HepG2 (cell line): ENCODE data around the gene MPV17L2. TPM values are rescaled to one million over a fixed set of nuclear protein-coding genes. Genes with fewer than 3 reads are reported as not detected.

Experiments used
- MAFK ChIP-seq, 2 experiments: IDR thresholded peaks in 1 of 2; conservative IDR thresholded peaks in 1 of 2; 2 replicates each; pipeline ENCODE4 v1.6.1; 2011; ENCODE audit warnings: improper control_type of control experiment in 2 of 2, low read length in 2 of 2
- NFYB ChIP-seq: sonication (generic); formaldehyde crosslinking; IDR thresholded peaks from 2 replicates; pipeline ENCODE4 v1.4.0; 2020; ENCODE audit warnings: missing genetic modification reagents
- RARG ChIP-seq: sonication (generic); formaldehyde crosslinking; IDR thresholded peaks from 2 replicates; pipeline ENCODE4 v1.4.0; 2020; ENCODE audit warnings: low read depth, mild to moderate bottlenecking, missing genetic modification reagents
- polyA plus RNA-seq, 8 experiments: library from polyadenylated mRNA; depleted of rRNA in 3 of 8; stranded (reverse) in 7 of 8; unstranded in 1 of 8; fragments of >200 nt; fragmentation: Illumina TruSeq in 4 of 8; extraction: Trizol in 4 of 8; gene quantifications; 2 replicates each; pipeline versions ENCODE4 v1.2.1 to v1.2.3, GENCODE V29; 2011 to 2016; ENCODE audit warnings: low read depth in 4 of 8, missing spikeins in 1 of 8, mixed read lengths in 1 of 8; ENCODE audit not compliant: insufficient read depth in 1 of 8
- total RNA-seq, 5 experiments: library from RNA; depleted of rRNA; stranded (reverse); fragments of >200 nt; fragmentation: Illumina TruSeq; extraction: Trizol; gene quantifications; 2 replicates each; pipeline ENCODE4 v1.2.3, GENCODE V29; 2016; ENCODE audit warnings: low read depth in 1 of 5
- TF ChIP-seq, protein P1 (sequence below): sonication (generic); formaldehyde crosslinking; conservative IDR thresholded peaks from 2 replicates; pipeline ENCODE4 v1.4.0; 2020; ENCODE audit warnings: missing genetic modification reagents
- TF ChIP-seq, protein P2 (sequence below), 2 experiments: fragments of 450-650 bp in 1 of 2; sonication (generic) in 1 of 2; formaldehyde crosslinking in 1 of 2; IDR thresholded peaks; 2 replicates each; pipeline versions ENCODE4 v1.6.1 to v1.8.0; 2016 to 2022; ENCODE audit warnings: antibody characterized with exemption in 1 of 2, mild to moderate bottlenecking in 1 of 2, missing genetic modification reagents in 1 of 2
- TF ChIP-seq, protein P3 (sequence below): sonication (generic); formaldehyde crosslinking; IDR thresholded peaks from 2 replicates; pipeline ENCODE4 v1.5.0; 2020; ENCODE audit warnings: missing genetic modification reagents, mild to moderate bottlenecking, borderline replicate concordance
- TF ChIP-seq, protein P4 (sequence below): sonication (generic); formaldehyde crosslinking; IDR thresholded peaks from 2 replicates; pipeline ENCODE4 v1.4.0; 2020; ENCODE audit warnings: missing genetic modification reagents, mild to moderate bottlenecking, borderline replicate concordance

Gene MPV17L2
- total and polyA plus RNA-seq, 2 of the 13 experiments (the other 11 are each of a cell fraction or from before 2014, with no cell fraction given) = 13.6 to 16.7 TPM

DNA sequence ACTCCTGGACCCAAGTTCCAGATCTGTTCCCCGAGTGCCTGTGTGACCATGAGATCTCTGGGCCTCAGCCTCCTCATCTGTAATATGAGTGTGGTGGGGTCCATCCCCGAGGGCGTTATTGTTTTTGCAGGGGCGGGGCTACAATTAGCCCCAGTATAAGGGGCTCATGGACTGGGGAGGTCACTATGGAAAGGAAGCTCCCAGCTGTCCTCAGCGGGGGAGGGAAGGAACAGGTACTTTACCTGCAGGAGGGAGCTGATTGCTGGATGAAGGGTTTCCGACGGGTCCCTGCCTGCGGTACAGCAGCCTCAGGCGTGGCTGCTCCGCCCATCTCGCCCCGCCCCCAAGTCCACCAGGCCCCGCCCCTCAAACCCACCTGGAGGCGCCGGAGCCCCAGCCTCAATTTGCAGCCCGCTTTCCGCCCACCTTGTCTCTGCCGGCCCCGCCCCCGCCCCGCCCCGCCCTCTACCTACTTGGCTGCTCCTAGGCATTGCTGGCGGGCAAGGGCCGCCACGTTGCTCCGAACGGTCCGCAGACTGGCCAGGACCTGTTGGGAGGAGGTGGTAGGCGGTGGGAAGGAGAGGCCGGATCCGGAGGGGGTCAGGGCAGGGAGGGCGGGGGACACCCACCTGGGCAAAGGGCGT lies 27.7 kb downstream of the MPV17L2 start (continued):
- TF ChIP-seq, protein P1, sequence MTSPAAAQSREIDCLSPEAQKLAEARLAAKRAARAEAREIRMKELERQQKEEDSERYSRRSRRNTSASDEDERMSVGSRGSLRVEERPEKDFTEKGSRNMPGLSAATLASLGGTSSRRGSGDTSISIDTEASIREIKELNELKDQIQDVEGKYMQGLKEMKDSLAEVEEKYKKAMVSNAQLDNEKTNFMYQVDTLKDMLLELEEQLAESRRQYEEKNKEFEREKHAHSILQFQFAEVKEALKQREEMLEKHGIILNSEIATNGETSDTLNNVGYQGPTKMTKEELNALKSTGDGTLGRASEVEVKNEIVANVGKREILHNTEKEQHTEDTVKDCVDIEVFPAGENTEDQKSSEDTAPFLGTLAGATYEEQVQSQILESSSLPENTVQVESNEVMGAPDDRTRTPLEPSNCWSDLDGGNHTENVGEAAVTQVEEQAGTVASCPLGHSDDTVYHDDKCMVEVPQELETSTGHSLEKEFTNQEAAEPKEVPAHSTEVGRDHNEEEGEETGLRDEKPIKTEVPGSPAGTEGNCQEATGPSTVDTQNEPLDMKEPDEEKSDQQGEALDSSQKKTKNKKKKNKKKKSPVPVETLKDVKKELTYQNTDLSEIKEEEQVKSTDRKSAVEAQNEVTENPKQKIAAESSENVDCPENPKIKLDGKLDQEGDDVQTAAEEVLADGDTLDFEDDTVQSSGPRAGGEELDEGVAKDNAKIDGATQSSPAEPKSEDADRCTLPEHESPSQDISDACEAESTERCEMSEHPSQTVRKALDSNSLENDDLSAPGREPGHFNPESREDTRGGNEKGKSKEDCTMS = no peak
- TF ChIP-seq, protein P2, sequence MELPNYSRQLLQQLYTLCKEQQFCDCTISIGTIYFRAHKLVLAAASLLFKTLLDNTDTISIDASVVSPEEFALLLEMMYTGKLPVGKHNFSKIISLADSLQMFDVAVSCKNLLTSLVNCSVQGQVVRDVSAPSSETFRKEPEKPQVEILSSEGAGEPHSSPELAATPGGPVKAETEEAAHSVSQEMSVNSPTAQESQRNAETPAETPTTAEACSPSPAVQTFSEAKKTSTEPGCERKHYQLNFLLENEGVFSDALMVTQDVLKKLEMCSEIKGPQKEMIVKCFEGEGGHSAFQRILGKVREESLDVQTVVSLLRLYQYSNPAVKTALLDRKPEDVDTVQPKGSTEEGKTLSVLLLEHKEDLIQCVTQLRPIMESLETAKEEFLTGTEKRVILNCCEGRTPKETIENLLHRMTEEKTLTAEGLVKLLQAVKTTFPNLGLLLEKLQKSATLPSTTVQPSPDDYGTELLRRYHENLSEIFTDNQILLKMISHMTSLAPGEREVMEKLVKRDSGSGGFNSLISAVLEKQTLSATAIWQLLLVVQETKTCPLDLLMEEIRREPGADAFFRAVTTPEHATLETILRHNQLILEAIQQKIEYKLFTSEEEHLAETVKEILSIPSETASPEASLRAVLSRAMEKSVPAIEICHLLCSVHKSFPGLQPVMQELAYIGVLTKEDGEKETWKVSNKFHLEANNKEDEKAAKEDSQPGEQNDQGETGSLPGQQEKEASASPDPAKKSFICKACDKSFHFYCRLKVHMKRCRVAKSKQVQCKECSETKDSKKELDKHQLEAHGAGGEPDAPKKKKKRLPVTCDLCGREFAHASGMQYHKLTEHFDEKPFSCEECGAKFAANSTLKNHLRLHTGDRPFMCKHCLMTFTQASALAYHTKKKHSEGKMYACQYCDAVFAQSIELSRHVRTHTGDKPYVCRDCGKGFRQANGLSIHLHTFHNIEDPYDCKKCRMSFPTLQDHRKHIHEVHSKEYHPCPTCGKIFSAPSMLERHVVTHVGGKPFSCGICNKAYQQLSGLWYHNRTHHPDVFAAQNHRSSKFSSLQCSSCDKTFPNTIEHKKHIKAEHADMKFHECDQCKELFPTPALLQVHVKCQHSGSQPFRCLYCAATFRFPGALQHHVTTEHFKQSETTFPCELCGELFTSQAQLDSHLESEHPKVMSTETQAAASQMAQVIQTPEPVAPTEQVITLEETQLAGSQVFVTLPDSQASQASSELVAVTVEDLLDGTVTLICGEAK (IDR thresholded peaks at IDR 0.05) = no peak
- TF ChIP-seq, protein P2 (CRISPR knock-in tag; IDR thresholded peaks at IDR 0.05) = no peak
- TF ChIP-seq MAFK (conservative IDR thresholded peaks at IDR 0.05 in 1 of 2, IDR thresholded peaks at IDR 0.05 in 1 of 2; ENCODE audit: low read length in 2 of 2) (no peak), NFYB (CRISPR knock-in tag) (no peak), RARG (CRISPR knock-in tag) (no peak)
- TF ChIP-seq, protein P3, sequence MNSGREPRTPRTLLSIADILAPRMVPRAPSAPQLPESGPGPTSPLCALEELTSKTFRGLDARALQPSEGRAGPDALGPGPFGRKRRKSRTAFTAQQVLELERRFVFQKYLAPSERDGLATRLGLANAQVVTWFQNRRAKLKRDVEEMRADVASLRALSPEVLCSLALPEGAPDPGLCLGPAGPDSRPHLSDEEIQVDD (CRISPR knock-in tag) = no peak
- TF ChIP-seq, protein P4, sequence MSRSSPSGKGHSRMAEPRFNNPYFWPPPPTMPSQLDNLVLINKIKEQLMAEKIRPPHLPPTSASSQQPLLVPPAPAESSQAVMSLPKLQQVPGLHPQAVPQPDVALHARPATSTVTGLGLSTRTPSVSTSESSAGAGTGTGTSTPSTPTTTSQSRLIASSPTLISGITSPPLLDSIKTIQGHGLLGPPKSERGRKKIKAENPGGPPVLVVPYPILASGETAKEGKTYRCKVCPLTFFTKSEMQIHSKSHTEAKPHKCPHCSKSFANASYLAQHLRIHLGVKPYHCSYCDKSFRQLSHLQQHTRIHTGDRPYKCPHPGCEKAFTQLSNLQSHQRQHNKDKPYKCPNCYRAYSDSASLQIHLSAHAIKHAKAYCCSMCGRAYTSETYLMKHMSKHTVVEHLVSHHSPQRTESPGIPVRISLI (CRISPR knock-in tag) = no peak
